GM13976 (cell line): ENCODE data around the gene MTFP1.
"Not testable (repeated sequence)": the region's sequence is repeated elsewhere in the genome, so short reads cannot be mapped to it uniquely, and the experiment has no call there.

Experiments
- DNase-seq: peaks from one replicate; pipeline ENCODE4 v3.0.0; 2012; ENCODE audit warnings: low spot score
- CTCF ChIP-seq: IDR thresholded peaks from 2 replicates; pipeline ENCODE4 v1.5.1; 2012; ENCODE audit warnings: borderline replicate concordance, mild to moderate bottlenecking; ENCODE audit not compliant: insufficient read depth; ENCODE audit errors: extremely low read depth, missing control alignments, control extremely low read depth
- in situ Hi-C: fragments of 300-500 bp; cut with MboI; formaldehyde crosslinking; loops from one replicate; pipeline ENCODE4 v1.12.0; 2022; ENCODE audit warnings: low sequenced_read_pairs, mixed read lengths, inconsistent platforms; ENCODE audit not compliant: unreplicated experiment

The MTFP1 gene

GRCh38 chr22:30396871-30397655 is 28.5 kb upstream of the MTFP1 start, which contains the start of gene SEC14L2:
SEC14L2 (plus strand) TSS chr22:30397018; CDS start chr22:30397117, 99 bp downstream.
- no peak for TF ChIP-seq CTCF
- in situ Hi-C loops = loop anchor here (10.0 kb wide), 1 partner anchor 88 kb away; no protein-coding TSS in a partner anchor

GRCh38 chr22:30397656-30398635 is 27.6 kb upstream of the MTFP1 start:
- TF ChIP-seq CTCF = no peak
- DNase-seq = peak; percentile 27
- in situ Hi-C loops = loop anchor here (10.0 kb wide), 1 partner anchor 87 kb away; no protein-coding TSS in a partner anchor

More at GRCh38 chr22:30396871-30397655, 28.5 kb upstream of the MTFP1 start, which contains the start of gene SEC14L2:
- DNase-seq = peak; percentile 56

DNA sequence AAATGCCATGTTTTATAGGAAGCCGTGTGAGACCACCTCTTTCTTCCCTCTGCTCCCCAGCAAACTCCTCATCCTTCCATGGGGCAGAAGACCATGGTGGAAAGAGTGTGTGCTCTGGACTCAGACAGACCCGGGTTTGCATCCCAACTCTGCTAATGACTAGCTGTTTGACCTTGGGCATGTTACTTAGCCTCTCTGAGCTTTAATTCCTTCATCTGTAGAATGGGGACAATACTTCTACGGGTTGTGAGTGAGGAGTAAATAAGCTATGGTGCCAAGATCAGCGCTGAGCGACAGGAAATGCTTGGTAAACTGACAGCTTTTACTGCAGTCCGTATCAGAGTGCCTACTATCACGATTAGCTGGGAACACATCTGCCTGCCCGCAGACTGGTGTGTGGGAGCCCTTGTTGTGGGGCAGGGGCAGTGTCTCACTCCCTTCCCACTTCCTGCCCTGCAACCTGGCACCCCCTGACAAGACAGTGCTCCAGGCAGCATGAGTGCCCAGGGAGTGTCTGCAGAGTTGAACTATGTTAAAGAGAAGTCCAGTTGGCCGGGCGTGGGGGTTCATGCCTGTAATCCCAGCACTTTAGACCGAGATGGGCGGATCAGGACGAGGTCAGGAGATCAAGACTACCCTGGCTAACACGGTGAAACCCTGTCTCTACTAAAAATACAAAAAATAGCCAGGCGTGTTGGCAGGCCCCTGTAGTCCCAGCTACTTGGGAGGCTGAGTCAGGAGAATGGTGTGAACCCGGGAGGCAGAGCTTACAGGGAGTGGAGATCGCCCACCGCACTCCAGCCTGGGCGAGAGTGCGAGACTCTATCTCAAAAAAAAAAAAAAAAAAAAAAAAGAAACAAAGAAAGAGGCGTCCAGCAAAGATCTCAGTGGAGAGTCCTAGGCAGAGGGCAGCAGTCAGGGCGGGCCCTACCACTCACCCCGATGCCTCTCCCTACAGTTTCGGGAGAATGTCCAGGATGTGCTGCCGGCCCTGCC is 26.6 kb upstream of the MTFP1 start:
- peak; percentile 22 for DNase-seq
- in situ Hi-C loops = loop anchor here (10.0 kb wide), 1 partner anchor 86 kb away; no protein-coding TSS in a partner anchor
- TF ChIP-seq CTCF = no peak

DNA sequence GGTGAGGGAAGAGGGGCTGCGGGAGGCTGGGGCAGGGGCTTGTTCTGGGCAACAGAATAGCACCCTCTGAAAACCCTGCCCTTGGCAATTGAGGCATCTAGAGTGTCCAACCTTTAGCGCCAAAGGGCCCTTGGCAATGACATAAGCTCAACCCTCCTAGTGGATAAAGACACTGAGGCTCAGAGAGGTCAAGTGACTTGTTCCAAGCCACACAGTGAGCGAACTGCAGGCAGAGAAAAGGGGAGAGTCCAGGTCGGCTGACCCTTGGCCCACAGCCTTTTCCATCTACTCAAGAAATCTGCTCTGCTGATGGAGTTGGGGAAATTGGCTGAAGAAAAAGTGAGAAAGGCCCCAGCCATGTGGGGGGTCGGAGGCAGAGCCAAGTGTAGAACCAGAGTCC is 25.9 kb upstream of the MTFP1 start:
- in situ Hi-C loops = loop anchor here (10.0 kb wide), 1 partner anchor 85 kb away; no protein-coding TSS in a partner anchor
- no peak for DNase-seq
- TF ChIP-seq CTCF = no peak

GRCh38 chr22:30400159-30400558 is 25.4 kb upstream of the MTFP1 start:
- in situ Hi-C loops = no loop called here
- TF ChIP-seq CTCF = no peak
- DNase-seq = peak; percentile 15

DNA sequence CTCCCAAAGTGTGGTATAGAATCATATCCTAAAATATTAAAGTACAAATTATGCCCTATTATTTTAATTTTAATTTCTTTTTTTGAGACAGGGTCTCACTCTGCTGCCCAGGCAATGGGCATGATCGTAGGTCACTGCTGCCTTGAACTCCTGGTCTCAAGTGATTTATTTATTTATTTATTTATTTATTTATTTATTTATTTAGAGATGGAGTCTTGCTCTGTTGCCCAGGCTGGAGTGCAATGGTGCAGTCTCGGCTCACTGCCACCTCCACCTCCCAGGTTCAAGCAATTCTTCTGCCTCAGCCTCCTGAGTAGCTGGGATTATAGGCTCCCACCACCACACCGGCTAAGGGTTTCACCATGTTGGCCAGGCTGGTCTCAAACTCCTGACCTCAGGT is 24.5 kb upstream of the MTFP1 start:
- DNase-seq, in situ Hi-C loops: not testable (repeated sequence)
